Aorta (tissue), 5 donors: ENCODE measurements around the gene SARNP. TPM values are rescaled to one million over a fixed set of nuclear protein-coding genes. Genes with fewer than 3 reads are reported as not detected.

Source experiments
- ATAC-seq: fragments of 200-7000 bp; cut with Tn5 transposase; one replicate; pipeline ENCODE4 v1.9.1; 2022; ENCODE audit warnings: moderate library complexity; ENCODE audit not compliant: low FRiP score
- DNase-seq, 2 donors: peaks; one replicate each; pipeline ENCODE4 v3.0.0-alpha.2; 2020
- H3K27ac ChIP-seq, 2 donors: one replicate each; pipeline ENCODE4 v1.5.1; 2013; ENCODE audit warnings: low read length in 2 of 2, mild to moderate bottlenecking in 2 of 2, moderate library complexity in 2 of 2, control low read depth in 1 of 2, inconsistent platforms in 1 of 2, low read depth in 1 of 2
- H3K27me3 ChIP-seq, 2 donors: one replicate each; pipeline ENCODE4 v1.6.1; 2013; ENCODE audit warnings: control low read depth in 1 of 2, low read length in 1 of 2, mild to moderate bottlenecking in 1 of 2, moderate library complexity in 1 of 2; ENCODE audit not compliant: insufficient read depth in 2 of 2, control insufficient read depth in 1 of 2
- H3K36me3 ChIP-seq, 2 donors: one replicate each; pipeline ENCODE4 v1.6.1; 2013; ENCODE audit warnings: control low read depth in 1 of 2, low read length in 1 of 2, mild to moderate bottlenecking in 1 of 2; ENCODE audit not compliant: insufficient read depth in 2 of 2, control insufficient read depth in 1 of 2
- H3K4me1 ChIP-seq, 2 donors: one replicate each; pipeline ENCODE4 v1.6.1; 2013; ENCODE audit warnings: low read length in 2 of 2, control low read depth in 1 of 2, mild to moderate bottlenecking in 1 of 2, moderate library complexity in 1 of 2; ENCODE audit not compliant: insufficient read depth in 2 of 2, control insufficient read depth in 1 of 2
- H3K4me3 ChIP-seq, 2 donors: one replicate each; pipeline ENCODE4 v1.5.1; 2013; ENCODE audit warnings: low read length in 2 of 2, control low read depth in 1 of 2, mild to moderate bottlenecking in 1 of 2
- H3K9me3 ChIP-seq: one replicate; pipeline ENCODE4 v1.6.1; 2013; ENCODE audit warnings: mild to moderate bottlenecking, low read length; ENCODE audit not compliant: control insufficient read depth
- WGBS, 2 donors: extraction: QIAGEN DNeasy Blood & Tissue Kit; methylation state at CpG; one replicate each; pipeline ENCODE4 v1.1.7; 2013; 5-methylcytosine and 5-hydroxymethylcytosine counted together
- intact Hi-C, 2 donors: fragments of 100-400 bp; cut with DNase I; formaldehyde crosslinking; loops; one replicate each; pipeline versions ENCODE4 v1.14.2 to v1.15.0; 2022
- polyA plus RNA-seq, 2 donors: library from polyadenylated mRNA; stranded (reverse); fragments of 200-250 nt; gene quantifications; one replicate each; pipeline ENCODE4 v1.2.3, GENCODE V29; 2013
- total RNA-seq, 2 donors: library from RNA; stranded (reverse); fragmentation: NEBNext Ultra II Directional; extraction: Animal tissue kit (Norgen Biotek cat#: 25700); gene quantifications; one replicate each; pipeline ENCODE4 v1.2.1, GENCODE V29; 2021
- donor health status: healthy with polysubstance abuse.
- donor health status: Bipolar disorder and iron deficiency.
- donor health status: DM: no; HTN: no; CAD: no.
- donor health status: DM: no; HTN: no; CAD: no.
- donor health status: DM: yes; HTN: yes; CAD: no.

The SARNP gene
- total and polyA plus RNA-seq, 4 donors, result 48.3 to 123 (median 70.4) TPM

DNA sequence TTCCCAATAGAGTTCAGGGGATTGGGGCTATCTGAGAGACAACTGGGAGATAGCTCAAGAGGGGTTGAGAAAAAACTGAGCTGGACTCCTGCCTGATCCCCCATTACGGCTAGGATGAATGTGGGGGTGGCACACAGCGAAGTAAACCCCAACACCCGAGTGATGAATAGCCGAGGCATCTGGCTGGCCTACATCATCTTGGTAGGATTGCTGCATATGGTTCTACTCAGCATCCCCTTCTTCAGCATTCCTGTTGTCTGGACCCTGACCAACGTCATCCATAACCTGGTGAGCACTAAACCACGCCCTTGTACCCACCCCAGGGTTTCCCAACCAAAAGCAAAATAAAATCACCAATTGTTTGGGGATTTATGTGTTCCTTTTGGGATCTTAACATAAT is 1.4 kb upstream of the SARNP start:
- no peaks in the 10 kb centered on the region for H3K9me3 ChIP-seq
- 66% methylated on average over 6 of the region's 6 CpGs for WGBS, 2 donors
- no peaks in the 10 kb centered on the region for H3K4me1 ChIP-seq
- H3K4me3 ChIP-seq, result peak overlapping the region in 1 of 2 donors; percentile 61
- DNase-seq, result peak in 1 of 2 donors; percentile 21
- intact Hi-C loops, result no loop called here
- no peak for ATAC-seq
- no peaks in the 10 kb centered on the region for H3K27me3 ChIP-seq
- no peak overlapping the region for H3K27ac ChIP-seq
- H3K36me3 ChIP-seq, result peaks cover 4 to 11% of the 10 kb centered on the region in 2 donors

DNA sequence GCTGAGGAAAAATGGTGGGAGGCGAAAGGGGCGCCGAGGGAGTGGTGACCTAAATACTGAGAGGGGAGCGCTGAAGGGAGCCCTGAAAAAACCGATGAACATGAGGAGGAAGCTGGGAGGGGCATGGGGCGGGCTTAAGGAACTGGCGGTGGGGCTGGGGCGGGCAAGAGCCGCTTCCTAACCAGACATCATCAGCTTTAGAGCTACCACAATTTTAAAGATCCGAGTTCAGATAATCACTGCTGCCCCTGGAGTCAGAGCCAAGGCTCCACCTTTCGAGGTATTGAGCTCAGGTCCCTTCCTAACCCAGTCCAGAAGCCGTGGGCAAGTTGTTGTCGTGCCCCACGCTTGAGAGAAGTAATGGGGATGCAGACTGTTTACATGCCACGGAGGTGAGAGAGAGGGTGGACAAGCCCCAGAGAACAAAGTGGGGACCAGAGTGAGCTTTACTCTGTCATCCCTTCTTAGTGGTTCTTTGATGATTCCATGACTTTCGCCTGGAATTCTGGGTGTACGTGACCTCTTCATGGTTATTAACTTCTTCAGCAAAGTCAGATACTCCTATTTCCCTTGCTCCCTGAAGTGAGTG is 710 bp upstream of the SARNP start:
- no peaks in the 10 kb centered on the region for H3K4me1 ChIP-seq
- peak; percentile 79 for ATAC-seq
- H3K27ac ChIP-seq, result peak overlapping the region in 1 of 2 donors; percentile 52
- 0 to 1% methylated on average over 17 of the region's 17 CpGs for WGBS, 2 donors
- intact Hi-C loops, result no loop called here
- no peaks in the 10 kb centered on the region for H3K27me3 ChIP-seq
- H3K4me3 ChIP-seq, result peak overlapping the region; percentile 59 to 61
- peak in 1 of 2 donors; percentile 17 for DNase-seq
- H3K9me3 ChIP-seq, result no peaks in the 10 kb centered on the region
- H3K36me3 ChIP-seq, result peaks cover 4 to 11% of the 10 kb centered on the region in 2 donors

DNA sequence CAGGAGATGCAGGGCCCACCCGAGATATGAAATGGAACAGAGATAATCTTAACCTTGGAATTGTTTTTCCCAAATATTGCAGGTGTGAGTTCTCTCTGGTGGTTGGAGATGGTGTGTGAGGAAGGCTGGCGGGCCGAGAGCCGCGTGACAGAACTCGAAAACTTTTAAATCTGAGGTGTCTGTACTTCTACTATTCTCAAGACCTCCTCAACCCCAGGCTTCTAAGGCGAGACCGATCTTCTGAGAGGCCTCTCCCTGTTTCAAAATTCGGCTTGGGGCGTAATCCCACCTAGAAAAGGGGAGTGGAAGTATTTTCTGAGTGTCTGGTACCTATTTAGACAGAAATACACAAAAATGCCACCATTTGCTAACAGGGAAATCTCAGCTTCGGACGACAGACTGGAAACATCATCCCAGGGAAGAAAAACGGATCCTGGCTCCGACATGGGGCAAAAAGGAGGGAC is 611 bp downstream of the SARNP start:
- intact Hi-C loops, result no loop called here
- no peaks in the 10 kb centered on the region for H3K27me3 ChIP-seq
- peak overlapping the region; percentile 83 to 92 for H3K4me3 ChIP-seq
- peak overlapping the region; percentile 11 to 62 for H3K27ac ChIP-seq
- H3K9me3 ChIP-seq, result no peaks in the 10 kb centered on the region
- 0% methylated on average over 14 of the region's 14 CpGs for WGBS, 2 donors
- DNase-seq (no peak), ATAC-seq (no peak)
- no peaks in the 10 kb centered on the region for H3K4me1 ChIP-seq
- peaks cover 4 to 6% of the 10 kb centered on the region in 2 donors for H3K36me3 ChIP-seq

DNA sequence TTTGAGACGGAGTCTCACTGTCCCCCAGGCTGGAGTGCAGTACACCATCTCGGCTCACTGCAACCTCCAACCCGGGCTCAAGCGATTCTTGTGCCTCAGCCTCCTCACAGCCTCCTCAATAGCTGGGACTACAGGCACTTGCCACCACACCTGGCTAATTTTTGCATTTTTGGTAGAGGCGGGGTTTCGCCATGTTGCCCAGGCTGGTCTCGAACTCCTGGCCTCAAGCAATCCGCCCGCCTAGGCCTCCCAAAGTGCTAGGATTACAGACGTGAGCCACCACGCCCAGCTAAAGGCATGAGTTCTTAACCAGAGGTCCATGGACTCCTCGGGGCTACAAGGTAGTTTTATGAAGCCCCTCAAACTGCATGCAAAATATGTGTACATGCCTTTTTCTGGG is 2.1 kb downstream of the SARNP start:
- H3K27me3 ChIP-seq, result no peaks in the 10 kb centered on the region
- no peaks in the 10 kb centered on the region for H3K4me1 ChIP-seq
- DNase-seq (no peak), ATAC-seq (no peak)
- H3K27ac ChIP-seq, result no peak overlapping the region
- intact Hi-C loops, result no loop called here
- WGBS, 2 donors, result 78 to 81% methylated on average over 12 of the region's 12 CpGs
- no peak overlapping the region for H3K4me3 ChIP-seq
- H3K9me3 ChIP-seq, result no peaks in the 10 kb centered on the region
- H3K36me3 ChIP-seq, result peaks cover 3 to 4% of the 10 kb centered on the region in 2 donors

DNA sequence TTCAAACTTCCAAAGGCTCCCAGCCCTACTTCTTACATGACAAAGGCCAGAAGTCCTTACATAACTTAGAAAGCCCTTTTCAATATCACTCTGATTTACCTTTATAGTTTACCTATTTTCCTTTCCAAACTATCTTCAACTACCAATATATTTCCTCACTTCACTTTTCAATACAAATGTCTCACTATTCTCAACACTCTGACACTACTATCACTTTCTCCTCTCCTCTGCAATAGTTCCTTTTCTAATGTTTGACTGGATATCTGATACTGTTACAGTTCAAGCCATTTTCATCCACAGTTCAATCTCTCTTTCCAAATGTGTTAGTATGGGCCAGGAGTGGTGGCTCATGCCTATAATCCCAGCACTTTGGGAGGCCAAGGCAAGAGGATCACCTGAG is 3.3 kb downstream of the SARNP start:
- no peaks in the 10 kb centered on the region for H3K4me1 ChIP-seq
- DNase-seq (no peak), ATAC-seq (no peak)
- intact Hi-C loops, result no loop called here
- no peak overlapping the region for H3K4me3 ChIP-seq
- H3K27ac ChIP-seq, result no peak overlapping the region
- no peaks in the 10 kb centered on the region for H3K27me3 ChIP-seq
- H3K9me3 ChIP-seq, result no peaks in the 10 kb centered on the region
- no peaks in the 10 kb centered on the region for H3K36me3 ChIP-seq

DNA sequence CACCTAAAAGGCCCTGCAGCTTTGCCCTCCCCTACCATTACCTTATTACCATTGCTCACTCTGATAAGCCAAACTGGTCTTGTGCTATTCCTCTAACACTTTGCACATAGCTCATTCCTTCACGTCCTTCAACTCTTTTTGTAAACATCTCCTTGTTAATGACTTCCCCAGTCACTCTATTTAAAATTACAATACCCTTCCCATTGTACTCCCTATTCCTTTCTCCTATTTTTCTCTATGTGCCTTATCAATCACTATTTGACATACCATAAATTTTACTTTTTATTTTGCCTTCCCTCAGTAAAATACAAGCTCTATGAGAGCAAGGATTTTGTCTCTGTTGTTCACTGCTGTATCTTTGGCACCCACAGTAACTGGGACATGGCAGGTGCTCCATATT is 5.4 kb downstream of the SARNP start:
- WGBS, 2 donors, result 13 to 16% methylated on average over 1 of the region's 1 CpG
- Histone ChIP-seq H3K4me3 (no peak overlapping the region), H3K9me3 (no peaks in the 10 kb centered on the region), H3K4me1 (no peaks in the 10 kb centered on the region), H3K36me3 (no peaks in the 10 kb centered on the region), H3K27me3 (no peaks in the 10 kb centered on the region), H3K27ac (no peak overlapping the region)
- intact Hi-C loops, result no loop called here
- DNase-seq (no peak), ATAC-seq (no peak)

DNA sequence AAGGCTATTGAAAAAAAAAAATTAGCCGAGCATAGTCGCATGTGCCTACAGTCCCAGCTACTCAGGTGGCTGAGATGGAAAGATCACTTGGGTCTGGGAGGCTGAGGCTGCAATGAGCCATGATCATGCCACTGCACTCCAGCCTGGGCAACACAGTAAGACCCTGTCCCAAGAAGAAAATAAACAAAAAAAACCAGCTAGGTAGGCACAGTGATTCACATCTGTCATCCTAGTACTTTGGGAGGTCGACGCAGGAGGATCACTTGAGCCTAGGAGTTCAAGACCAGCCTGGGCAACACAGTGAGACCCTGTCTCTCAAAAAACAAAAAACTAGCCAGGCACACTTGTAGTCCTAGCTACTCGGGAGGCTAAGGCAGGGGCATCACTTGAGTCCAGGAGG is 8.2 kb downstream of the SARNP start:
- Histone ChIP-seq H3K36me3 (no peaks in the 10 kb centered on the region), H3K4me3 (no peak overlapping the region), H3K27ac (no peak overlapping the region), H3K27me3 (no peaks in the 10 kb centered on the region), H3K4me1 (no peaks in the 10 kb centered on the region), H3K9me3 (no peaks in the 10 kb centered on the region)
- DNase-seq, result no peak
- no peak for ATAC-seq
- WGBS, 2 donors, result 66 to 72% methylated on average over 4 to 5 of the region's 5 CpGs
- intact Hi-C loops, result loop anchor here in 1 of 2 donors (10.0 kb wide), 1 partner anchor 144 kb away; no protein-coding TSS in a partner anchor

DNA sequence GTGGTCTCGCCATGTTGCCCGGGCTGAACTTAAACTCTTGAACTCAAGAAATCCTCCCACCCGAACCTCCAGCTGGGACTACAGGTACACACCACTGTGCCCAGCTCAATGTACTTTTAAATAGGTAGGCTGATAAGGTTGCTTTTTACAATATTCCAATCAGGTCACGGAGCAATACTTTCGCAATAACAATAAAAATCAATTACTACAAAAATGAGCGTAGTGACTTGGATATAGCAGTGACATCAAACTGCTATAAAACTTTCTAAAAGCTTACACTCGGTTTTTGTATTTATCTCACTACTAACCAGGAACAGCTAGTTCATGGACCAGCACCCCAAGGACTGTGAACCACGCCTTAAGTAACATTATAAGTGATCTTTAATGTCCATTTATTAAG is 10.5 kb downstream of the SARNP start:
- Histone ChIP-seq H3K27me3 (no peaks in the 10 kb centered on the region), H3K4me3 (no peak overlapping the region), H3K27ac (no peak overlapping the region), H3K9me3 (no peaks in the 10 kb centered on the region), H3K36me3 (no peaks in the 10 kb centered on the region), H3K4me1 (no peaks in the 10 kb centered on the region)
- no peak for DNase-seq
- intact Hi-C loops, result loop anchor here in 1 of 2 donors (10.0 kb wide), 1 partner anchor 142 kb away; no protein-coding TSS in a partner anchor
- WGBS, 2 donors, result 89 to 91% methylated on average over 8 of the region's 8 CpGs
- no peak for ATAC-seq

DNA sequence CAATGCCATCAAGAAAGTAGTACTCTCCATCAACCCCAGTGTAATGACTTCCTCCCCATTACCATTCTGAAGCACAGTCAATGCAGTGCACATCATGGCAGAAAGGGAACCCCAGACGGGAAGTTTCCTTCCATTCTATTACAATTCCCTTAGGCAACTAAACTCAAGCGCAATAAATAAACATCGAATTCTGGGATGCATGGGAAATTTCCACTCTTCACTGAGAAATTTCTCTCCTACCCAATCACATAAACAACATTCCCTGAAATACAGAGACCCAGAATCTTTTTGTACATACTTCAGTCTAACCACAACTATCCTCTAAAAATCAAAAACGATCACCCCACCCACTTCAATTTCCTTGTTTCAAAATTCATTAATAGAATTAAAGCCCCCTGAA is 20.0 kb downstream of the SARNP start:
- DNase-seq, result no peak
- 76 to 79% methylated on average over 4 of the region's 4 CpGs for WGBS, 2 donors
- no peak overlapping the region for H3K27ac ChIP-seq
- no peak for ATAC-seq
- no peaks in the 10 kb centered on the region for H3K27me3 ChIP-seq
- H3K4me3 ChIP-seq, result no peak overlapping the region
- H3K4me1 ChIP-seq, result no peaks in the 10 kb centered on the region
- H3K36me3 ChIP-seq, result peaks cover 0 to 4% of the 10 kb centered on the region in 2 donors
- H3K9me3 ChIP-seq, result no peaks in the 10 kb centered on the region
- intact Hi-C loops, result loop anchor here (5.0 kb wide), 1 partner anchor 60 kb away; no protein-coding TSS in a partner anchor
